Astrocyte of the cerebellum (primary cell): ENCODE data around the gene MEIOC.
"Not testable (repeated sequence)": the region's sequence is repeated elsewhere in the genome, so short reads cannot be mapped to it uniquely, and the experiment has no call there.

ENCODE experiments used
- DNase-seq: peaks from one replicate; pipeline ENCODE4 v3.0.0-alpha.2; 2011; ENCODE audit warnings: low read depth
- H3K4me3 ChIP-seq: 2 replicates; pipeline ENCODE4 v1.5.1; 2011; ENCODE audit warnings: mild to moderate bottlenecking, low read depth, low read length, moderate library complexity
- CTCF ChIP-seq: IDR thresholded peaks from 2 replicates; pipeline ENCODE4 v1.5.1; 2012; ENCODE audit warnings: low read length, low read depth, moderate library complexity, mild to moderate bottlenecking; ENCODE audit errors: missing control alignments
- in situ Hi-C: cut with HindIII; loops from 2 replicates; pipeline ENCODE4 v1.10.0; 2017; ENCODE audit warnings: low sequenced_read_pairs

MEIOC gene

GRCh38 chr17:44630703-44631102, 25.6 kb upstream of the MEIOC start:
- in situ Hi-C loops: loop anchor here (5.0 to 25.0 kb wide), 3 partner anchors 48 to 268 kb away; partner anchors contain the start of gene FAM171A2

GRCh38 chr17:44633998-44634397, 22.3 kb upstream of the MEIOC start:
- no peak overlapping the region for H3K4me3 ChIP-seq
- no peak for DNase-seq
- in situ Hi-C loops: loop anchor here (5.0 to 25.0 kb wide), 3 partner anchors 52 to 272 kb away; partner anchors contain the start of gene FAM171A2
- no peak for TF ChIP-seq CTCF

More at GRCh38 chr17:44630703-44631102, 25.6 kb upstream of the MEIOC start:
- no peak for TF ChIP-seq CTCF
- DNase-seq: no peak
- H3K4me3 ChIP-seq: no peak overlapping the region

GRCh38 chr17:44634401-44634800, 21.9 kb upstream of the MEIOC start:
- not testable (repeated sequence) for DNase-seq, H3K4me3 ChIP-seq
- in situ Hi-C loops: loop anchor here (5.0 to 25.0 kb wide), 3 partner anchors 52 to 272 kb away; partner anchors contain the start of gene FAM171A2

- in situ Hi-C loops: loop anchor here (25.0 kb wide), 1 partner anchor 274 kb away; the partner anchor contains the start of gene FAM171A2
- no peak overlapping the region for H3K4me3 ChIP-seq
- TF ChIP-seq CTCF: peak; percentile 37
- peak; percentile 28 for DNase-seq
These were observed 19.7 kb upstream of the MEIOC start for GRCh38 chr17:44636562-44636961.

- TF ChIP-seq CTCF: no peak
- no peak overlapping the region for H3K4me3 ChIP-seq
- DNase-seq: peak; percentile 36
- in situ Hi-C loops: loop anchor here (25.0 kb wide), 1 partner anchor 275 kb away; the partner anchor contains the start of gene FAM171A2
These were observed 19.2 kb upstream of the MEIOC start for GRCh38 chr17:44637066-44637465.

- TF ChIP-seq CTCF: no peak
- in situ Hi-C loops: loop anchor here (25.0 kb wide), 1 partner anchor 281 kb away; the partner anchor contains the start of gene FAM171A2
- DNase-seq: peak; percentile 19
- no peak overlapping the region for H3K4me3 ChIP-seq
These were observed 13.4 kb upstream of the MEIOC start for GRCh38 chr17:44642834-44643233.

GRCh38 chr17:44645341-44645740, 10.9 kb upstream of the MEIOC start:
- TF ChIP-seq CTCF: no peak
- in situ Hi-C loops: loop anchor here (25.0 kb wide), 1 partner anchor 283 kb away; the partner anchor contains the start of gene FAM171A2
- DNase-seq: no peak
- H3K4me3 ChIP-seq: no peak overlapping the region
